GM12878 (cell line): ENCODE measurements around the gene TRIM16.

Experiments
- ASH2L ChIP-seq: fragments of 300-600, 200-600 bp; sonication (generic); IDR thresholded peaks from 2 replicates; pipeline ENCODE4 v1.6.1; 2017; ENCODE audit warnings: low read depth, mild to moderate bottlenecking, borderline replicate concordance
- JUND ChIP-seq: IDR thresholded peaks from 2 replicates; pipeline ENCODE4 v1.6.1; 2012; ENCODE audit warnings: low read depth, mild to moderate bottlenecking, low read length, improper control_type of control experiment, moderate library complexity
- RAD21 ChIP-seq: IDR thresholded peaks from 2 replicates; pipeline ENCODE4 v1.6.1; 2011; ENCODE audit warnings: mild to moderate bottlenecking, low read depth, low read length, moderate library complexity; ENCODE audit not compliant: insufficient read depth

GRCh38 chr17:15651583-15652110 lies 32.5 kb downstream of the TRIM16 start:
- no peak for TF ChIP-seq RAD21
- no peak for TF ChIP-seq ASH2L
- TF ChIP-seq JUND: no peak
